Activated CD4-positive, alpha-beta T cell treated with anti-CD3 and anti-CD28 coated beads for 4 hours (primary cell): ENCODE measurements around the gene BRINP3.

ENCODE experiments used
- DNase-seq, 2 donors: peaks; one replicate each; pipeline ENCODE4 v3.0.0-alpha.2; 2020

Gene BRINP3

DNA sequence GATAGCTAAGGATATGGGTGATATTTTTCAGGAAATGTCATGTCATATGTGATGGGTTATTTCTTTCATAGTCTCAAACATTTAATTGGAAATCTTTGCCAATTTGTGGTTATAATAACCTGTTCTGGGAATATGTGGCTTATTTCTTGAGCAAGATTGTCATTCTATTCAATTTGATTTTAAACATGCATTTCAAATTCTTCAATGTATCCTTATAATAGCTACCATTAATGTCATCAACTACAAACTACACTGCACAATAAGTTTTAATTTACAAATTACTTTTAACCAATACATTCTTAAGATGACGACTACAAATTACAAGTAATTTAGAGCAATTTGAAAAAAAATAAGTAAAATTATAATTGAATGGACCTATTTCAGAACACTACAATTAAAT is 164.9 kb downstream of the BRINP3 start:
- no peak for DNase-seq

DNA sequence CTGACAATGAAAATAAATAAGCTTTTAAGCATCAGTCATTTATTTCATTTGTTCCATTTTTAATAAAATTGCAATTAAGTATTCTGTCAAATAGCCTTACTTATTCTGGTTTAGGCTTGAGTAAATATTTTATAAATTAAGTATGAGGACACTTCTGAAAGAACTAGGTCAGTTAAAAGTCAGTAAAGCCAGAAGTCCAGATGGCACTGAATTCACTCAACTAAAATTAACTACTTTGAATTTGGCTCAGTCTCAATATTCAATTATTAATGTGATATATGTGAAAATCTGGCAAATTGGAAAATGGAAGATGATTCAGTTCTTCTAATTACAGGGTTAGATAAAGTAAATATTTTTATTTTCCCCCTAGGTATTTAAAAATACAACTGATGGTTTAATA is 174.2 kb downstream of the BRINP3 start:
- DNase-seq = no peak

DNA sequence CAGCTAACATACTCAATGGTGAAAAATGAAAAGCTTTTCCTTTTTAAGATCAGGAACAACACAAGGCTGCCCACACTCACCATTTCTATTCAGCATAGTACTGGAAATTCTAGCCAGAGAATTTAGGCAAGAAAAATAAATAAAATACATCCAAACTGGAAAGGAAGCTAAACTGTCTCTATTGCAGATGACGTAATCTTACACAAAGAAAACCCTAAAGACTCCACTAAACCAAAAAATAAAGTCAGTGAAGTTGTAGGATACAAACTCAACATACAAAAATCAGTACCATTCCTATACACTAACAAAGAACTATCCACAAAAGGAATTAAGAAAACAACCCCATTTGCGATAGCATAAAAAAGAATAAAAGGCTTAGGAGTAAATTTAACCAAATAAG is 181.2 kb downstream of the BRINP3 start:
- DNase-seq = no peak

DNA sequence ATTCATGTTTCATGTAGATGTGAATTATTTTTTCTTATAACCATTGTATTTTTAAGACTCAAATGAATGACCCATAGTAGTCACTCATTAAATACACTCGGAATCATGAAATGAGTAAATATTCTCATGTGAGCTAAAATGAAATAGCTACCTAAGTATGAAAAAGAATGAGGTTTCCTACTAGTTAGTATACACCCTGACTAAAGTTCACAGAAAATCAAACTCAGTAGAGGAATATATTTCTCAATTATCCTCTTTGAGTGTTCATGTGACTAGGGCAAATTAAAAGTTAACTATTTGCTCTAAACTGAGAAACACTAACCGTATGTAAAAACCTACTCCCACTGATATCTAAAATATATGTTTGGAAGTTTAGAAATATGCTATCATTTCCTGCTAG is 187.8 kb downstream of the BRINP3 start:
- DNase-seq = no peak

DNA sequence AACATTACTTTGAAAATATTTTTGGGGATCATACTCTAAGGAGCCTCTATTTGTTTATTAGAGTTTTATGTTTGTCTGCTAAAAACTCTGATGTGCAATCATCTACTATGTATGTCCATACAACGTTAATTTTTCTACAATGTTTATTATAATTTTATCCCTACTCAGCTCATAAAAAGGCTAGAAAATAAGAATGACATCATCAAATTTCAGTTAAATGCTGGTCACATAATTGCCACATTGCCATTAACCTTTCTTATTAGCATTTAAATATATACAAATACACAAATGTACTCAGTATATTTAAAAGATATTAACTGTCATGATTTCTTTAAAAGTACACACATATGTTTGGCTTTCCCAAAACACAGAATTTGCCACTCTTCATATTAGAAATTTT is 191.6 kb downstream of the BRINP3 start:
- no peak for DNase-seq

DNA sequence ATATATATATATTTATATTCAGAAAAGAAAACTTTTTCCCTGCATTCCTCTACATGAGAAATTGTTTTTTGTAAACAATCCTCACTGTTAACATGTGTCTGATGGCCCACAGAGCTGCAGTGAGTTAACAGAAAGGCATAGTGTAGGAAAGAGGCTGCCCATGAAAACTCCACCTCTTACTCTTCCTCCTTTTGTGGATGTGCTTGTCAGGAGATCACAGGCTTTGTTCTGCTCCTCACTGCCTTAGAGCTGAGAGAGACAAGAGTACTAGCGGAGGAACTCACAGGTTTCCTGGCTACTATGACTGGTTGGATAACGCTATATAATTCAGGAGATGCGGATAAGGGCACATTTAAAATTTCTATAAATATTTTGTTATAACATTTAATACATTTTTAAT is 200.6 kb downstream of the BRINP3 start:
- no peak for DNase-seq

DNA sequence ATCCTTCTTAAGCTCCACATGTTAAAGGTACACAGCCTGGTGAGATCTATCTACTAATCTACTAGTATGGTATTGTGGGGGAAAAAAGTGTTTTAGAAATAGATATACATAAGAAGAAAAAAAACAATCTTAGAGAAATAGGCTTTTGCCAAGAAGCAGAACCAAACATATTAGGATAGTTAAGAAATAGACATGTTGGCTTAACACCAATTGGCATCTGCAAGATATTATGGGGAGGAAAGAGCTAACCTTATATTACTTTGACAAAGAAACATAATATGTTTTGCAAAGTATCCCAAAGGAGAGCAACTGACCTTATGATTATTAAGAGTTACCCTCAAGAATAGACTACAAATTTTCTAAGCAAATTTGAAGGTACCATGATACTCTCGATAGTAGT is 202.9 kb downstream of the BRINP3 start:
- DNase-seq = no peak

DNA sequence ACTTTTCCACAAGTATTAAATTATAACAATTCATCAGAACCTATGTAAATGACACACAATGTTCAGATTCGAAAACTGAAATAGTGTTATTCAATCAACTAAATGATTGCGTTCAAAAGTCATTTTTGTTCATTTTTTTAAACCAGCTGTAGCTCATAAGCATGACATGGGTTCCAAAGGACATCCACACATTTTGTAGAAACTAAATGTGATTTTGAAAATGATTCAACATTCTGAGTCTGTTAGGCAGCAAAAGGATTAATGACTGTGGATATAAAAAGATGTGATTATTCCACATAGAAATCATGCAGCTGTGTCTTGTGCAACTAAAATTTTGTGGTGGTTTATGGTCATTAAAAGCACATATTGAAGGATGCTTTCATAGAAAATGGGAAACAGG is 204.5 kb downstream of the BRINP3 start:
- no peak for DNase-seq

DNA sequence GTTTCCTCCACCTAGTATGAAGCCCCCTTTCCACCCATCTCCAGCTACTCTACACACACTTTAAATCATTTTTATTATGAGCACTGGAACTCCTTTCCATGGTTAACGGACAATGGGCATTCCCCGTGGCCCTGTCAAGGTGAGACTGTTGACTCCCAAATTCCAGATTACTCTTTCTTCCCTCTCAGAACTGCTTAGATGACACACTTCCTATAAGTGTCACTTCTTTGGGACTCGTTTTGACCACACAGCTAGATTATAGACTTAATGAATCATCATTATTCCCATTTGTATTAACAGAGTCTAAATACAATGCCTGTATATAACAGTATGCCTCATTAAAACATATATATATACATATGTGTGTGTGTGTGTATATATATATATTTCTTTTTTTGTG is 215.1 kb downstream of the BRINP3 start:
- no peak for DNase-seq

DNA sequence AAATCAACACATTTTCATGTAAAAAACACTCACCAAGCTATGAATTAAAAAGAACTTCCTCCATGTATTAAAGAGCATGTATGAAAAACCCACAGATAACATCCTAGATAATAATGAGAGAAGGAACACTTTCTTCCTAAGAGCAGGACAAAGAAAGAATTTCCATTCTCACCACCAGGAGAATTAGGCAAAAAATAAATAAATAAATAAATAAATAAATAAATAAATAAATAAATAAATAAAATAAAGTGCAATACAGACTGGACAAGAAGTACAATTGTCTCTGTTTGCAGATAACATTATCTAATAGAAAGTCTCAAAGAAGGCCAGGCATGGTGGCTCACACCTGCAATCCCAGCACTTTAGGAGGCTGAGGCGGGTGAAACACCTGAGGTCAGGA is 218.2 kb downstream of the BRINP3 start:
- no peak for DNase-seq

DNA sequence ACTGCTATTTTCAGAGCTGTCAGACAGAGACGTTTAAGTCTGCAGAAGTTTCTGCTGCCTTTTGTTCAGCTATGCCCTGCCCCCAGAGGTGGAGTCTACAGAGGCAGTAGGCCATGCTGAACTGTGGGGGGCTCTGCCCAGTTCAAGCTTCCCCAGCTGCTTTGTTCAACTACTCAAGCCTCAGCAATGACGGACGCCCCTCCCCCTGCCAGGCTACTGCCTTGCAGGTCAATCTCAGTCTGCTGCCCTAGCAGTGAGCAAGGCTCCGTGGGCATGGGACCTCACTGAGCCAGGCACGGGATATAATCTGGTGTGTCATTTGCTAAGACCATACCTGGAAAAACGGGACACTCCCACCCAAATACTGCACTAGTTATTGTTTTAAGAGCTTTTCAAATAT is 219.7 kb downstream of the BRINP3 start:
- DNase-seq = no peak

DNA sequence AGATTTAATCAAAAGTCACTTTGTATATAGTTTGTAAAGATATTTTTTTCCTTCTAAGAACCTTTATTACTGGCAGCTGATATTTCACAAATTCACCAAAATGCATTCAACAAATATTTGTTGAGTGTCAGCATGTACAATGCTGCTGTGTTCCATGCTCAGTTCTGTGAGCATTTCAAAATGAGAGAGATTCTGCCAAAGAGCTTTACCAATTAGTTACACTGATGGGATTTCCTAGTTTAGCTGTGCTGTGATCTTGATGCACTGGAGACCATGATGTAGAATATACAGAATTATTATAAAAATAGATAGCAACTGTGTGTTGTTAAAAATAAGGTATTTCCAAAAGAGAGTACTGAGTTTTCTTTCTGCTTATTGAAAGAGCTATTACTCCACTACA is 225.6 kb downstream of the BRINP3 start:
- DNase-seq = no peak

DNA sequence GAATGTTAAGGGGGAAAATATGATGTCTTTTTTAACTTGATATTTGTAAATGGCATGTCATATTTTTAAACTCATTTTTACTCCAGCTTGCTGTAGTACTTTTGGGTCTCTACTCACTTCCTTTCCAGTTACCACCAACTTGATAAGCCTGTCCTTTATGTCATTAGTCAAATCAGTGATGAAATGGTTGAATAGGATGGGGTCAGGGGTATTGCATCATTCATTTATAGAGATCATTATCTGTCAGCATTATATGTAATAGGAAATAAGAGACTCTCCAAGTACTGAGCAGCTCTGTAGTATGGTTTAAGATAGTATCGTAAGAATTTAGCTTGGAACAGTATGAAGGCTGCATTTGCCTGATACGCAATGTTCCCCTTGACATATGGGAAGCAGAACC is 227.3 kb downstream of the BRINP3 start:
- no peak for DNase-seq

DNA sequence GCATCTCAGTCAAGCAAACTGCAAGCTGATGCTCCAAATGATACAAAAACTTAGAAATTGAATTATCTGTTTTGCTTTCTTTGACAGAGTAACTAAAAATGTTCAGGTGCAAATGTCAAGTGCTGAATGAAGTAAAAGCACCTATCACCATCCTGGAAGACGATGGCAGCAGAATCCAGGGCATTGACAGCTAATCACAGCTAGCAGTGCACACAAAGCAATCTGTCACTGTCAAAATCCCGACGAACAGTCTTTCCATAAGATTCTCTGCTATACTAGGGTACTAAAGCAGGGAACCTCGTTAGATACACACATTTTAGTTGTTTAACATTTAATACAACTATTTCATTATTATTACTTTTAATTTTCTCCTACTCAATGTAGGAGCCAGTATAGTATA is 233.3 kb downstream of the BRINP3 start:
- DNase-seq = no peak

DNA sequence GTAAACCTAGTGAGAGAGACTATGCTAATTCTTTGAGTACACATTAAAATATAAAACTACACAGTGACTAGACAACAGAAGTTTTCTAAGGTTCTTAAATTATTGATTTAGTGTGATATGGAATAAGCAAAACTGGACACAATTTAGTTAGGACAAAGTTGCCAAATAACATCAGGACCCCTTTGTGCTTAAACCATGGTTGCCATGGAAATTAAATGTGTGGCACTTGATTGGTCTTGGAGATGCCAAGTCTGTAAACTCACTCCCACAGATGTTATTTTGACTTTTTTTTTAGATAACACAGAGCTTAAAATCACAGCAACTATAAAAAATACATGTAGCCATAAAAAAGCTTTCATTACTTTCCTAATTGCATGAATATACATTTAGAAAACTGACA is 234.6 kb downstream of the BRINP3 start:
- DNase-seq = no peak

DNA sequence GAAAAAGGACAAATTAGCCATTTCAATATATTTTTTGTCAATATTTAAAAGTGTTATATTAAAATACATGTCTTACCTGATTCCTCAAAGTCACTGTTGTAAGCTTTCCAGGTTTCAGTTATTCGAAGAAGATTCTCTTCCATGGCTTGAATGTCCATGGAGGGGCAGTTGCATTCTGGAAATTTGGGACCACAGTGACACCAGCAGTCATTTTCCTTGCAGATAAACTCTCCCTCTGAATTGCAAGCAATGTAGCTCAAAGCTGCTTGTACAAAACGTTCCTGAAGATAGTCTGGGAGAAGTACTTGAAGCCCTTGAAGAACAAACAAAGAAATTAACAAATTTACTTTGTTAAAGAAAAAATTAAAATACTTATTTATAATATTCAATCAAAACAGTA is 251.7 kb downstream of the BRINP3 start:
- no peak for DNase-seq

DNA sequence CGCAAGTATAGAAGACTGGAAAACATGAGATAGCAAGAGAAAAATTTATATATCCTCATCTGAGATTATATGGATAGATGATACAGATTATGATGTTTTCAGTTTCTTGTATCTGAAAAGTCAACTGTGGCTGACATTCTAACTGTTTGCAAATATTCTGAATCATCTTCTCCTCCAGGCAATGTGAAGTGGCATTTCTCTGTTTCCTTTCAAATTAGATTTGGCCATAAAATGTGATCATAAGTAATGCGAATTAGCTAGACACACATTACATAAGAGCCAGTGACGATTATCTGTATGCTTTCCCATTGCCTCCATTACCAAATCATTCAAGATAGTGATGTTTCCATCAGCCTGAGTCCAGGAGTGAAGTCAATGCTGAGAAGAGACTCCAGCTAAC is 265.2 kb downstream of the BRINP3 start:
- DNase-seq = no peak

DNA sequence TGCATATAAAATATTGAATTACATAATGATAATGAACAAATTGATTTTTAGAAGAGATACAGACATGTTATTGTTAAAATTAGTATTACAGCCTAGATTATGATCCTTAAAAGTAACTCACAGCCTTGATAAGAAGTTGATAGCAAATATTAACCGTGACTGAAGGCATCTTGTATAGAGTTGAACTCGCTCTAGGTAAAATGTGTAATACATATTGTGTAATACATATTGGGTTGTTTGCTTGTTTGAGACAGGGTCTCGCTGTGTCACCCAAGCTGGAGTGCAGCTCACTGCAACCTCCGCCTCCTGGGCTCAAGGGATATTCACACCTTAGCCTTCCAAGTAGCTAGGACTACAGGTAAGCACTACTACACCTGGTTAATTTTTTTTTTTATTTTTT is 269.9 kb downstream of the BRINP3 start:
- no peak for DNase-seq

DNA sequence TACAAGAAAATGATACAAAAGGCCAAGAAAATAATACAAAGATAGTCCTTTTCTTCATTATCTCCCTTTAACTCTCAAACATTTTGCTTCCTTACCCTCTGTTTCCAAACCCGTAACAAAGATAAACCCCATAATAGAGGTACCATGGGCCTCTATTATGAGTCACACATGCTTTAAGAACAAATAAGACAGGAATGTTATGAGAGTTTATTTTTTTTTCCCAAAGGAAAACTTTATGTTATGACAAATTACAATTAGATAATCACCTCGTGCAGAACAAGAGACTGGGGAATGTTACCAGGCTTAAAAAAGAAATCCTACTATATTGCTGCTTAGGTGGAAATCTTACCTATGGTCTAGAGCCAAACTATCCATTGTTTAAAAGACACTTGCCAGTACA is 272.0 kb downstream of the BRINP3 start:
- DNase-seq = no peak

DNA sequence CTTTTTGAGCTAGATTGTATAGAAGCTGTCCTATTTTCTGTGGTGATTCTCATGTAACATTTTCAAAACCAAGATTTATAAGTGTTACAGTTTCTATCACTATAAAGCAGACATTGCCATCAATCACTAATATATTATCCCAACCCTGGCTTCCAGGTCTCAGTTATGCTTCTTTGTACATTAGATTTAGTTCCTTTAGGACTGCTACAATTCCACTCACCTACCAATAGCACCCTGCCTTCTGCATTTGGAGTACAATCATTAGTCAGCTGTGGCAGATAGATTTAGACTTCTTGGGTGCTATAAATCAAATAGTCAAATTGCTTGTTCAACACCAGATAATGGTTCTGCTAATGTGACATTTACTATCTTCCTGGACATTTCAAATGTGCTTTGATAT is 281.6 kb downstream of the BRINP3 start:
- DNase-seq = no peak

DNA sequence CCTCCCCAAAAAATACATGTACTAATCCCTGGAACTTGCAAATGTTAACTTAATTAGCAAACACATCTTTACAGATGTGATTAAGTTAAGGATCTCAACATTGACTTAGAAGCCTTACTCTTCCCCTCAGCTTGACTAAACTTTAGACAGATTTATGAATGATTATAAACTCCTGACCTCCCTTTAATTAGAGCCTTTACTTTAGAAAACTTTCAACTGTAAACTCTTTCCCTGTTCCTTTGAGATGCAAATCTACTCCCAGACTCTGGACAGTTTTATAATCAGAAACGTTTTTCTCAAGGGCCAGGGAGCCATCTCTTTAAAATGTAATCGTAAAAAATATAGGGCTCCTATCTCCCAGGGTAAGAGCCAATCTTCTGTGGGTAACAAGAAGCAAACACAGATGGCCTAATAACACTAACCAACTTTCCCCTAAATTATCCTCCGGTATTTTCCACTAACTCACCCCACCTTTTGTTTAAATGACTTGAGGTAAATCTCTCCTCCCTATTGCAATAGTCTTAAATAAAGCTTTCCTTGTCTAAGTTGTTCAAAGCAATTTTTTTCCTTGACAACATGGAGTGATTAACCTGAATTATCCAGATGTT is 284.1 kb downstream of the BRINP3 start:
- no peak for DNase-seq

DNA sequence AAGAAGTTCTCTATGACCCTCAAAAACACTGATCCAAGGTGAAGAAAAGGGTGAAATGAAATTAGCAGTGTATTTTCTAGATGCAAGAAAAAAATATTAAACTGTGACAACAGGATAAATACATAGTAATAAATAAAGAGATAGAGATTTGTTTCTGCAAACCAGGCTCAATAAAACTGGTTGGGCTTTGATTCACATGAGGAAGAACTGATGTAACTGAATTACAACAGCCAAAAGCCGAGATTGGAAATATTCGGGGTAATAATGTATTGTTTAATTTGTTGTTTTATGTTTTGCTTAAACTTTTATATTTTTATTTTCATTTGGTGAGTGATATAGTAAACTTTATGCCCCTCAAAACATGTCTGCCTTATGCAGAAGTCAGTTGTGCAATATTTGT is 285.0 kb downstream of the BRINP3 start:
- DNase-seq = no peak

DNA sequence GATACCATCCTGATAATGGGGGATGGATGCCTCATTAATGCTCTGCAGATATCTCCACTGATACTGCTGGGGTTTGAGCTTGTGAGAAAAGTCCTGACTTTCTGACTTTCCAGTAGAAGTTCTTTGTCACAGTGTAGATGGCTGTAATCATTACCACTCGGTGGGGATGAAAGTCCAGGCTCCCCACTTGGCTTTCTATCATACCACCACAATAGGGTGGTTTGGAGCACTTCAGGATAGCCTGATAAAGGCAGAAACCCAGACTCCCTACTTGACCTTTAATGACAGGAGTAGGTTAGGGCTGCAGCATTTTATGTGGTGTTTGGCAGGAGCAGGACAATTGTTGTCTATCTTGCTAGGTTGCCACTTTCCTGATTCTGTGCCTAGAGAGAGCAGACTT is 294.1 kb downstream of the BRINP3 start:
- no peak for DNase-seq

DNA sequence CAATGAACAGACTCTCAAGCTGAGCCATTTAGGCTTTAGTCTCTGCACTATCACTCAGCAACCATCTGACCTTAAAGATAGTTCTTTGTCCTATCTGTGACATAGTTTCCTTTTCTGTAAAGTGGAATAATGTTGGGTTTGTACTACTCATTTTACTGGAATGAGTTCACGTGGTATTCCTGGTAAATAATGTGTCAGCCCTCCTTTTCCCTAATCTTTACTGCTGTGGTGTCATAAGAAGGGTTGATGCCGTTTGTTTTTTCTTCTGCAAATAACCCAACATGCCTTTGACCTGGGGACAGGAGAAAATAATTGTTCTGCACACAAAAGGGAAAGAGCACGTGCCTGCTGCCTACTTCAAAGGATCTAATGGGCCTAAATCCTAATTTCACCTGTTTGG is 297.8 kb downstream of the BRINP3 start:
- DNase-seq = no peak

DNA sequence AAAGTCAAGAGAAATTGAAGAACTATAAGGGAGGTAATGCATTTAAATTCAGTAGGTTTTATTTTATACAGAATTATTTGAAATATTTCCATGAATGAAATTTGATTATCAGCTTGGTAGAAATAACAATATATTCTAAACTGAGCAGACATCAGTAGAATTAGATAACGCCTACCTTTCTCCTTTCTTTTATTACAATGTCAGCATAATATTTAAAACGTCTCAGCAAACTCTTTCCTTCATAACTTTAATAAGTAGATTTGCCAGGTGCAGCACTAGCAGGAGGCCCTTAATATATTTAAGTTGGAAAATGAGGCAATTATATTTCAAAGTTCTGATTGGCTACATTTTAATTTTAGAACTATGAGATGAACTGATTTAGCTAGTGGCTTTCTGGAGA is 298.8 kb downstream of the BRINP3 start:
- no peak for DNase-seq

DNA sequence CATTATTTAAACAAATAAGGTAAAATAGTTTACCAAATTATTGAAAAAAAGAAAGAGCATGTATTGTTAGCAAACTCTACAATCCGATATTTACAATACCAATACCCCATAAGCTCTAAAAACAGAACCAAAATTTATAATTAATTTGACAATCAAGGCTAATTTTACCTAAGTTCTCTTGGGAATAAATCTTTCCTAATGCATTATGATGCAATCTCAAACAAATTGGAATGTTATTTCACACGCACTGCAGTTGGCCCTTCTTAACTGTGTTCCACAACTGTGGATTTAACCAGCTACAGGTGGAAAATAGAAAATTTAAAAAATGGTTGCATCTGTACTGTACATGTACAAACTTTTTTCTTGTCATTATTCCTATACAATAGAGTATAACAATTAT is 300.1 kb downstream of the BRINP3 start:
- DNase-seq = no peak
